Stimulated activated naive B cell treated with anti-CD40 and anti-IgM and Interleukin-4, amounts not matched to agents 10 μg/mL and 1 μg/mL and 100 μg/mL, for 72 hours (primary cell): ENCODE measurements around the gene OAF.
"Not testable (repeated sequence)": the region's sequence is repeated elsewhere in the genome, so short reads cannot be mapped to it uniquely, and the experiment has no call there.

Experiments
- ATAC-seq, 2 donors: fragments of 150-1000 bp; cut with Tn5 transposase; replicated peaks; 2 replicates each; pipeline ENCODE4 v1.10.0; 2021; ENCODE audit warnings: moderate library complexity in 1 of 2
- DNase-seq: peaks from one replicate; pipeline ENCODE4 v3.0.0; 2021
- H3K27ac Mint-ChIP-seq: one replicate; pipeline ENCODE4 v1.8.0; 2022; ENCODE audit warnings: mild to moderate bottlenecking, mixed read lengths
- H3K27me3 Mint-ChIP-seq, 2 donors: one replicate each; pipeline ENCODE4 v1.8.0; 2022; ENCODE audit warnings: mixed read lengths in 2 of 2
- H3K36me3 Mint-ChIP-seq, 2 donors: one replicate each; pipeline ENCODE4 v1.8.0; 2022; ENCODE audit warnings: mixed read lengths in 2 of 2, mild to moderate bottlenecking in 1 of 2
- H3K4me1 Mint-ChIP-seq, 2 donors: one replicate each; pipeline ENCODE4 v1.8.0; 2022; ENCODE audit warnings: mixed read lengths in 2 of 2, mild to moderate bottlenecking in 1 of 2
- H3K4me3 Mint-ChIP-seq, 2 donors: one replicate each; pipeline ENCODE4 v1.8.0; 2022; ENCODE audit warnings: mild to moderate bottlenecking in 2 of 2, mixed read lengths in 2 of 2, moderate library complexity in 1 of 2
- H3K9me3 Mint-ChIP-seq, 2 donors: one replicate each; pipeline ENCODE4 v1.8.0; 2022; ENCODE audit warnings: mixed read lengths in 2 of 2, mild to moderate bottlenecking in 1 of 2

The OAF gene

DNA sequence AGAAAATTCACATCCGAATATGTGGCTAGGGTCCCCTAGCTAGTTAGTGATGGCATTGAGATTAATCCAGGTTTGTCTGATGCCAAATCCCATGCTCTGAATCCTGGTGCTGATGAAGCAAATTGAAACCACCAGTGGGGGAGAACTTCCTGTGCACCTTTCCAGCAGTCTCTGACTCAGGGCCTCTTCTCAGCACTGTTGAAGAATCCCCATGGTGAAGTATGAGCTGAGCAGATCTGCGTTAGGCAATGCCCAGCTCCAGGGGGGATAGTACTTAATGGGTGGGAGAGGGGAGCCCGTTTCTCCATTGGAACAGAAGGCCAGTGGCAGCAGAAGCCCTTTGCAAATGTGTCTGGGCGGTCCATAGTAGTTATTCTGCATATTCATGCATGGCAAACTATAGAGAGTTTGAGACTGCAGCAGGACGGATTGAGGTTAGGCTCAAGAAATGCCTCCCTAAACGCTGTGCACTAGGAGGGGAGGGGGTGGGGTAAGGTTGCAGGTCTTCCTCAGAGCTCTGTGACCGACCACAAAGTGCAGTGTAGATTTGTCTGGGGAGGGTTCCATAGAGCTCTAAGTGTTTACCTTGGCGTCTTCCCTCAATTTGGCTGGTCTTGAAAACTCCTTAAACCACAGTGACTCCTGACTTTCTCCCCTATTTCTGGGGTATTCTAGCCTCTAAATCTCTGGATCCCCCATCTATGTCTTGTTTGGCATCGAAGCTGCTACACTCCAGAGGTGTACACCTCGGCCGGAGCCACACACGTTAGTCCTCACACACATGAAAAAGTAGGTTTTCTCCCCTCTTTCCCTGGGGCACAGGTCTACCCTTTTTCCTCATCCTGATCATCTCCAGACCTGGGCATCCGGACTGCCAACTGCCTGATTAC lies 33.9 kb downstream of the OAF start:
- no peaks in the 10 kb centered on the region for H3K36me3 Mint-ChIP-seq
- DNase-seq (no peak), ATAC-seq (no peak)
- peaks cover 30 to 51% of the 10 kb centered on the region in 2 donors for H3K4me1 Mint-ChIP-seq
- H3K9me3 Mint-ChIP-seq: peaks cover 0 to 3% of the 10 kb centered on the region in 2 donors
- peaks cover 65 to 75% of the 10 kb centered on the region in 2 donors for H3K27me3 Mint-ChIP-seq
- no peak overlapping the region for H3K4me3 Mint-ChIP-seq
- H3K27ac Mint-ChIP-seq: no peak overlapping the region

DNA sequence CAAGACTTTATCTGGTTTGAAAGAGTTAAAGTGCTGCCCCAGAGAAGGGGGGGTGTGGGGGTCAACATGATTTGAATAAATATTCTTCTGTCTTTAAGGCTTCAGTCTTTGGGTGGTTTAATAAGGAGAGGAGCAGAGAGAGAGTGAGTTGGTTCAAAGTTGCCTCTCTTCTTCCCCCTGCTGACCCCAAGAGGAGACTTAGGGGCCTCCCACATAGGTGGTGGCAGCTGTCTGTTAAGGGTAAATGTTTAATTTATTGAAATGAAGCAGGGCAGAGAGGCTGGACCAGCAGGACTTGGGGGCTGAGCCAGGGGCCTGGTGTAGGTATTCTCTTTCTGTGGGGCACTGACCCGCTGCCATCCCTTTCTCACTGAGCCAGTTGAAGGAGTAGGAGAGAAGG lies 34.6 kb downstream of the OAF start:
- no peak overlapping the region for H3K27ac Mint-ChIP-seq
- peaks cover 70 to 76% of the 10 kb centered on the region in 2 donors for H3K27me3 Mint-ChIP-seq
- ATAC-seq (no peak), DNase-seq (no peak)
- peaks cover 33 to 55% of the 10 kb centered on the region in 2 donors for H3K4me1 Mint-ChIP-seq
- H3K9me3 Mint-ChIP-seq: peaks cover 0 to 3% of the 10 kb centered on the region in 2 donors
- no peak overlapping the region for H3K4me3 Mint-ChIP-seq
- no peaks in the 10 kb centered on the region for H3K36me3 Mint-ChIP-seq

DNA sequence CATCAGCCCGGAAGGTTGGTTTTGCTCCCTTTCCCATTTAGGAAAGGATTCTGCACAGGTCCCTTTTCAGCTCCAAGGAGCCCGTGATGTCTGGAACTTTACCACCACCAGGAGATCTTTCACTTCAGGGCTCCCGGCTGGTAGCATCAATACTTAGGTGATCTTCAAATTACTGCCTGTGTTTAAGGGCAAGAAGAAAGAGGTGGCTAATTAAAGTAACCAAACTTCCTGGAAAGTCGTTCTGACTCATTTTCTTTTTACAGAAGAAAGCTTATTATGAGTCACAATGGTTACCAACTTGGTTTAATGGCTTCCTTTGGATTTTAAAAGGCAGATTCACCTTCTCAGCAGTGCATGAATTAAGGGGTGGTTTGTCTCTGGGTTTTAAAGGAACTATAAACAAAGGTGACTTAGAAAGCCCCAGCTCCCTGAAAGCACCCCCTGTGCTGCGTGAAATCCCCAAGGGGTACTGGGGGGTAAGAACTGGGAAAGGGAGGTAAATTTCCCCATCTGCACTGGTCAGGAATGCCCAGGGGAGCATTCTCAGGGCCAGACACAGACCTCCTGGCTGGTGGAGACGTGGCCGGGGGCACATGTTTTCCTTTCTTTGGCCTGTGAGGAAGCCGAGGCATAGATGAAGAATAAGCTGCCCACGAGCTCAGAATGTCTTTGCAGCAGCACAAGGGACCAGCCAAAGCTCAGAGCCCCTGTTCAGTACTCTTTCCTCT lies 37.9 kb downstream of the OAF start:
- Mint-ChIP-seq H3K4me3 (peak overlapping the region; percentile 63 to 72), H3K9me3 (peaks cover 0 to 3% of the 10 kb centered on the region in 2 donors), H3K36me3 (no peaks in the 10 kb centered on the region), H3K27ac (peak overlapping the region; percentile 88), H3K27me3 (peaks cover 64 to 67% of the 10 kb centered on the region in 2 donors), H3K4me1 (peaks cover 33 to 53% of the 10 kb centered on the region in 2 donors)
- ATAC-seq (peak; percentile 93 to 94), DNase-seq (peak; percentile 23)

DNA sequence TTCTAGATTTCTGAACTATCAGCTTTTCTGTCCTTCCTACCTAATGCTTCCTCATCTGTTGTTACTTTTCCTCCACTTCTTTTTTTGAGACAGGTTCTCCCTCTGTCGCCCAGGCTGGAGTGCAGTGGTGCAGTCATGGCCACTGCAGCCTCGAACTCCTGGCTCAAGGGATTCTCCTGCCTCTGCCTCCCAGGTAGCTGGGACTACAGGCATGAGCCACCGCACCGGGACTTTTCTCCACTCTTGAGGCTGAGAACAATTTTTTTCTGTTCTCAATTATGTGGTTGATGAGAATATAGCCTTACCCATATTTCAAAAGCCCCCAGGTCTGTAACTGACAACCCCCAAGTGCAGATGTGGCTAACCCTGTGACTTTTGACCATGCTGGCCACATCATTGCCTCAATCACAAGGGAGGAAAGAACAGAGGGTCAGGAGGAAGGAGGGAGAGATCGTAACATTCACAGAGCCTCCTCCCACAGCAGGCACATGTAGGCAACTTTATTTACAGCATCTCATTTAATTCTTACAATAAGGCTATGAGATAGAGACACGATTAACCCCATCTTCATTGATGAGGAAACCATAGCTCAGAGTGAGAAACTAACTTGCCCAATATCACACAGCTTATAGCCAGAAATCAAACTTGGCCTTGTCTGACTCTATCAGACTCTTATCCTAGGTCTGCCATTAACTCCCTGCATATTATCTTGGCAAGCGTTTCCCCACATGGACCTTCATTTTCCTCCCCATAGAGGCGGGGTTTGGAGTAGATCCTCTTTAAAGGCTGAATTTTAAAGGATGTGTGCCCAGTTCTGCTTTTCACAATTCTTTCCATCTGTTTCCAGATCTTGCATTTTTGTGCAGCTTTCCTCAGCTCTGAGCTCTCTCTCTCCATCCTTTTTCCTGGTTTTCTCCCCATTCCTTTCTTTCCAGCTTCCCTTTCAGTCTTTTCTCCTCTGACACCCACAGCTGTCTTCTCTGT lies 38.7 kb downstream of the OAF start:
- Mint-ChIP-seq H3K27me3 (peaks cover 66 to 71% of the 10 kb centered on the region in 2 donors), H3K9me3 (peaks cover 0 to 3% of the 10 kb centered on the region in 2 donors), H3K36me3 (no peaks in the 10 kb centered on the region), H3K27ac (peak overlapping the region; percentile 88), H3K4me3 (peak overlapping the region in 1 of 2 donors; percentile 9), H3K4me1 (peaks cover 32 to 55% of the 10 kb centered on the region in 2 donors)
- DNase-seq (no peak), ATAC-seq (peak; percentile 3 to 5)

DNA sequence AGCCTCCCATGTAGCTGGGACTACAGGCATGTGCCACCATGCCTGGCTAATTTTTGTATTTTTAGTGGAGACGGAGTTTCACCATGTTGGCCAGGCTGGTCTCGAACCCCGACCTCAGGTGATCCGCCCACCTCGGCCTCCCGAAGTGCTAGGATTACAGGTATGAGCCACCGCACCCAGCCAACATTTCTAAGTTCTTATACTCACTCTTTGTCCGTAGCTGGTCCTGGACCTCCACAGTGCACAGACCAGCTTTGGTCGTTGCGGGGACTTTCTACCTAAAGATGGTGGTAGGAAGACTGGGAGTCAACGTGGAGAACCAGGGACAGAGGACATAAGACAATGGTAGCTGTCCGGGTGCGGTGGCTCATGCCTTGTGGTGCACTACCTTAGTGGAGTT lies 42.5 kb downstream of the OAF start:
- peaks cover 72 to 78% of the 10 kb centered on the region in 2 donors for H3K27me3 Mint-ChIP-seq
- not testable (repeated sequence) for ATAC-seq, H3K9me3 Mint-ChIP-seq, H3K4me3 Mint-ChIP-seq, DNase-seq, H3K27ac Mint-ChIP-seq, H3K36me3 Mint-ChIP-seq
- H3K4me1 Mint-ChIP-seq: peaks cover 18 to 36% of the 10 kb centered on the region in 2 donors

DNA sequence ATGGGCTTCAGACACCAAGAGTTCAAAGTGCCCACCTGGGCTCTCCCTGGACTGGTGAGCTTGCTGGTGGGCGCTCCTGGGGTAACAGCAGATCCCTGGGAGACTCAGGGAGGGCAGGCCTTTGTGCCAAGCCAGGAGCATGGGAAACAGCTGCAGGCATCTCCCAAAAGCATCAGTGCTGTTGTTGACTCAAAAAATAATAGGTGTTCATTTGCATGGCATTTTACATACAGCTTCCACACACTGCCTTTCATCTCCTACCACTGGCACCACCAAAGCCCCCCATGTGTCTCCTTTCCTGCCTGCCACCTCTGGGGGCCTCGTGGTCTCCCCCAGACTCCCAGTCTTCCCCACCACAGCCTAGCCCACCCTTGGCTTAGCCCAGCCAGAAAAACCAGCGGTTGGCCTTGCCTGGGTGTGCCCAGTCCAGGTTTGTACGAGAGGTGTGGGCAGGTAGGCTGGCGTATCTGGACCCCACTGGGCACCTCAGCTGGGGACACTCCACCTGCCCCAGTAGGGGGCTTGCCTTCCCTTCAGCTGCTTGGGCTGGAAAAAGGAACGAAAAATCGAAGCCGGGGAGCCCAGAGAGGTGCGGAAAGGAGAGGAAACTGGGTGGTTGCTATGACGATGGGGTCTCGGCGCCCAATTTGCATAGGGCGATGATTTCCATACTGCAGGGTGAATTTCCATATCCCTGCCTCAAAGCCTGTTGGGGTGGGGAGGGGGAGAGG lies 44.1 kb downstream of the OAF start:
- H3K9me3 Mint-ChIP-seq: no peaks in the 10 kb centered on the region
- H3K4me3 Mint-ChIP-seq: peak overlapping the region; percentile 22 to 42
- ATAC-seq (peak; percentile 43 to 56), DNase-seq (no peak)
- H3K27ac Mint-ChIP-seq: no peak overlapping the region
- peaks cover 74 to 79% of the 10 kb centered on the region in 2 donors for H3K27me3 Mint-ChIP-seq
- peaks cover 9 to 20% of the 10 kb centered on the region in 2 donors for H3K4me1 Mint-ChIP-seq
- no peaks in the 10 kb centered on the region for H3K36me3 Mint-ChIP-seq

DNA sequence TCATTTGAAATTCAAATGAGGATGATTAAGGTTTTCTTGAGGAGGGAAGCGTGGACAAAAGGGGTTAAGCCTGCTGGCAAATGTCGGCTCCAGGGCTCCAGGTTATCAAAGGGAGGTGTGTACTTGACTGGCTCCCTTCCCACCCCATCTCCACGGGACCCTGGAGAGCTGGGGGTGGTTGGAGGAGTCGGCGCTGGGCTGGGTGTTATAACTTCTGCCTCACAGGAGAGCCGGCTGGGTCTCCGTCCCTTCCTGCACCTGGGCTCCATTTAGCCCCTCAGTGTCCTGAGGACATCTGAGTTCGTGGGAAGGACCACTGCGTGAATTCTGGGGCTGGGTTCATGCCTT lies 44.7 kb downstream of the OAF start:
- Mint-ChIP-seq H3K27me3 (peaks cover 73 to 77% of the 10 kb centered on the region in 2 donors), H3K4me3 (peak overlapping the region; percentile 22 to 42), H3K4me1 (peaks cover 5 to 16% of the 10 kb centered on the region in 2 donors)

DNA sequence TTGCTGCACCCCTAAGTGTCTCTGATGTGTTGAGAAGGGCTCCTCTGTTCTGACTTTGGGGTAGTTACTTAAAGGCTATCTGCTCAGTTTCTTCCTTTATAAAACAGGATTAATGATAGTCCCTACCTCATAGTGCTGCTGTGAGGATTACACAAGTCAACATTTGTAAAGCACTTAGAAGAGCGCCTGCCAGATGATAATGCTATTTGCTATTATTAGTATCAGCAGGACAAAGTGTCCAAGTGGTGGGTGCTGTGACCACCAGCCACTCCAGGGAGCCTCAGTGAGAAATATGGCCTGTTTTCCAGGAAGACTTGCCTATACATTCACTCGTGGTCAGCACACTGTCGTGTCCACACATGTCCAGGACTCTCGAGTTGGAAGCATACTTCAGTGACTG lies 45.3 kb downstream of the OAF start:
- no peak overlapping the region for H3K27ac Mint-ChIP-seq
- H3K4me3 Mint-ChIP-seq: no peak overlapping the region
- H3K27me3 Mint-ChIP-seq: peaks cover 77 to 80% of the 10 kb centered on the region in 2 donors
- DNase-seq: no peak
- H3K9me3 Mint-ChIP-seq: no peaks in the 10 kb centered on the region
- H3K4me1 Mint-ChIP-seq: peaks cover 5 to 16% of the 10 kb centered on the region in 2 donors
- H3K36me3 Mint-ChIP-seq: no peaks in the 10 kb centered on the region
- ATAC-seq: no peak

More for the DNA sequence above, 44.7 kb downstream of the OAF start:
- Mint-ChIP-seq H3K27ac (no peak overlapping the region), H3K9me3 (no peaks in the 10 kb centered on the region), H3K36me3 (no peaks in the 10 kb centered on the region)
- ATAC-seq (peak; percentile 20 to 25), DNase-seq (no peak)

DNA sequence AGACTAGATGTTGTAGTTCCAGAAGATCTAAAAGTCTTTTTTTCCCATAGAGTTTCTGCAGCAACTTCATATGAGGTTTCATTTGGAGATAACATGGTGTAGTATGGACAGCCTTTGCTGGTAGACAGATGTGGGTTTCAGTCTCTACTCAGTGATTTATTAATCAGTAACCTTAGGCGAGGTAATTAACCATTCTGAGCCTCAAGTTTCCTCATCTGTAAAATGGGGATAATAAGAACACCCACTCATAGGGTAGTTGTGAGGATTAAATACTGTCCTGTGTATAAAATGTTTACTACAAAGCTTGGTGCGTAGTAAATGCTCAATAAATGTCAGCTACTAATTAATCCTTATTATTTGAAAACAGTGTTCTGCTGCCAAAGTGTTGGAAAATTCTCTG lies 45.9 kb downstream of the OAF start:
- Mint-ChIP-seq H3K4me3 (no peak overlapping the region), H3K27ac (no peak overlapping the region), H3K9me3 (no peaks in the 10 kb centered on the region), H3K27me3 (peaks cover 80 to 81% of the 10 kb centered on the region in 2 donors), H3K4me1 (peaks cover 5 to 16% of the 10 kb centered on the region in 2 donors), H3K36me3 (no peaks in the 10 kb centered on the region)
- DNase-seq: no peak
- ATAC-seq: no peak

DNA sequence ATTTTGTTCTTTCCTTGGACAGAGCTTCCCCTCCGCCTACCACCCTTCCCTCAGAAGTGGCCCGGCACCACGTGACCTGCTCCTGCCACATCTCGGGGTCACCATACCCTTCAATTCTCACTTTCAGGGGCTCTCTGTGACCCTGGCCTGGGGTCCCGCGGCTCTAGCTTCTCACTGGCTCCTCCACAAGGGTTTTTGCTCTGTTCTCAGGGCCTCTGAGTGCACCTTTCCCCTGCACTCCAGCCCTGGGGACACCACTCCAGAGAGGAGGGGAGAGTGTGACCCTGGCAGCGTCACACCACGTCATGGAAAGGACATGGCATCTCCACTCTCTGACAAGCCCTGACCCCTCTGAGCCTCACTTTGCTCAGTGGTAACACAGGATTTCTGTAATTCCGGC lies 46.5 kb downstream of the OAF start:
- no peak overlapping the region for H3K4me3 Mint-ChIP-seq
- peaks cover 74 to 76% of the 10 kb centered on the region in 2 donors for H3K27me3 Mint-ChIP-seq
- H3K36me3 Mint-ChIP-seq: no peaks in the 10 kb centered on the region
- peaks cover 5 to 16% of the 10 kb centered on the region in 2 donors for H3K4me1 Mint-ChIP-seq
- H3K9me3 Mint-ChIP-seq: no peaks in the 10 kb centered on the region
- DNase-seq: no peak
- H3K27ac Mint-ChIP-seq: no peak overlapping the region
- no peak for ATAC-seq

DNA sequence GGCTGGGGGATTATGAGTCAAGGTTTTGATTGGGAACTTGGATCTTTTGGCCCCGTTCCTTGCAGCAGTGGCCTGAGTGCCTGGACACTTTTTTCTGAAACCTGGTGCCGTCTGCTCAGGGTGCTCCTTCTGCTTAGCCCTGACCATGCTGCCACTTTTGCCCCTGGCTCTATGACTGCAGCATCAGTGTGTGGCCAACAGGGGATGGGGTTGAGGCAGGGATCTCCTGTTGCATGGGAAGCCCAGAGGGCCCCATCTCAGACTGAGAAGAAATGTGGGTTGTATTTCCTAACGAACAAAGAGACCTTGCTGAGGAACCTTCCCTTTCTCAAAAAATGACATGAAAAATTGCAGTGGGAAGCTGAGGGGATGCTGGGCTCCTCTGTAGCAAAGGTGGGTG lies 47.8 kb downstream of the OAF start:
- Mint-ChIP-seq H3K9me3 (no peaks in the 10 kb centered on the region), H3K36me3 (no peaks in the 10 kb centered on the region), H3K4me3 (no peak overlapping the region), H3K4me1 (peaks cover 5 to 16% of the 10 kb centered on the region in 2 donors), H3K27me3 (peaks cover 72 to 75% of the 10 kb centered on the region in 2 donors), H3K27ac (no peak overlapping the region)
- DNase-seq: no peak
- no peak for ATAC-seq

DNA sequence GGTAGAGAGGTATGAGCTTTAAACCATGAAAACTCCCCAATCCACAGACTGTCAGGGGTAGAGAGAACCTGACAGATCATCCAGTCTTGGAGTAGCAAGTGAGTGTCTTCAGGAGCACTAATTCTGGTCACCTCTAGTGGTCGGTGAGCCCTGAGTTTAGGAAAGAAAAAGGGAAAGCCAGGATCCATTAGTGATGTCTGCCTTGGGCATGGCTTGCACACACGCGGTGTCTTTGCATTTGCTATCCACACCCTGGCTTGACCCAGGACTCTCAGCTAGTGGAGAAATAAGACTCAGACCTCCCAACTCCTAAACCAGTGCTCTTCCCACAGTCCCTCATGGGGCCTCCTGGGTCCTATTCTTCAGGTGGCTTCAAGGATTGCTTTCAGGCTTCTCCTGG lies 48.4 kb downstream of the OAF start:
- DNase-seq: no peak
- Mint-ChIP-seq H3K4me3 (no peak overlapping the region), H3K36me3 (no peaks in the 10 kb centered on the region), H3K27me3 (peaks cover 67 to 71% of the 10 kb centered on the region in 2 donors), H3K27ac (no peak overlapping the region), H3K9me3 (no peaks in the 10 kb centered on the region), H3K4me1 (peaks cover 5 to 15% of the 10 kb centered on the region in 2 donors)
- no peak for ATAC-seq

DNA sequence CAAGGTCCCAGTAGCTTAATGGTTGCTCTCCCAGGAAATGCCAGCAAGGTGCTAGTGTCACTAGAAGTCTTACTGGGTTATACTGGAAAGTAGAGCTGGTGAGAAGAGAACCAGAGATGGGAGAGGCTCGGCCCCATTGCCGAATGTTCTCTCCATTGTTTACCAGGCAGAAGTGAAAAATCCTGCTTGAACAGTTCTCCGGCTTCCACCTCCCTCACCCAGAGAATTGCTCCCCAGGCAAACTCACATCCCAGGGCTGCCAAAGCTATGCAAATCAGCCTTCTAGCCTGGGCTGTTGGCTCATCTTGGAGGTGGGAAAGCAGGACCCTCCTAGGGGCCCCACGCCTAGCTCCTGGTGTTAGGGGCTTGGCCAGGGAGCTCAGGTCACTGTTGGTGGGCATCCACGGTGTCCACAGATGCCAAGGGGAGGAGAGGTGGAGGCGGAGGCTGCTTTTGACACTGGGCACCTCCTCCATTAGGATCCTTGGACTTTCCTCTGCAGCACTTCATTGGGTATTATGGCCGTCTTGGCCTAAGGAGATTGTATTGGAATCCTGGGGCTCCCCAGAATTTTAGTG lies 49.2 kb downstream of the OAF start:
- no peak for ATAC-seq
- H3K36me3 Mint-ChIP-seq: no peaks in the 10 kb centered on the region

More for the DNA sequence above, 49.2 kb downstream of the OAF start:
- no peak overlapping the region for H3K4me3 Mint-ChIP-seq
- no peaks in the 10 kb centered on the region for H3K9me3 Mint-ChIP-seq
- no peak for DNase-seq
- peaks cover 4 to 7% of the 10 kb centered on the region in 2 donors for H3K4me1 Mint-ChIP-seq
- peaks cover 63 to 66% of the 10 kb centered on the region in 2 donors for H3K27me3 Mint-ChIP-seq
- H3K27ac Mint-ChIP-seq: no peak overlapping the region
